Uterus (tissue), 4 donors: Measurements from ENCODE around the gene ATP9B. TPM values are rescaled to one million over a fixed set of nuclear protein-coding genes. Genes with fewer than 3 reads are reported as not detected.
A peak's percentile ranks its signal among the peaks of the same experiment; 100 is the strongest.

ENCODE experiments used
- DNase-seq, 2 donors: peaks; one replicate each; pipeline ENCODE4 v3.0.0-alpha.2; 2019 to 2020
- H3K27ac ChIP-seq, 2 donors: fragments of 200-600 bp; sonication (generic); 1 replicate in 1 of 2; 2 replicates in 1 of 2; pipeline ENCODE4 v1.5.1; 2016 to 2018
- H3K27me3 ChIP-seq, 2 donors: fragments of 200-600 bp; sonication (generic); one replicate each; pipeline ENCODE4 v1.5.1; 2018 to 2019; ENCODE audit warnings: control low read depth in 1 of 2
- H3K36me3 ChIP-seq, 2 donors: fragments of 200-600 bp; sonication (generic); one replicate each; pipeline ENCODE4 v1.5.1; 2019; ENCODE audit warnings: control low read depth in 1 of 2
- H3K4me1 ChIP-seq, 2 donors: fragments of 200-600 bp; sonication (generic); one replicate each; pipeline ENCODE4 v1.5.1; 2018 to 2019; ENCODE audit warnings: control low read depth in 1 of 2
- H3K4me3 ChIP-seq, 2 donors: fragments of 200-600 bp; sonication (generic); 1 replicate in 1 of 2; 2 replicates in 1 of 2; pipeline ENCODE4 v1.5.1; 2018 to 2019; ENCODE audit warnings: mild to moderate bottlenecking in 1 of 2
- H3K9me3 ChIP-seq, 2 donors: fragments of 200-600 bp; sonication (generic); one replicate each; pipeline ENCODE4 v1.5.1; 2019; ENCODE audit warnings: control low read depth in 1 of 2
- POLR2A ChIP-seq, 2 donors: fragments of 450-650 bp; IDR thresholded peaks; one replicate each; pipeline ENCODE4 v1.6.1; 2016; ENCODE audit warnings: antibody characterized with exemption in 2 of 2, mild to moderate bottlenecking in 1 of 2, moderate library complexity in 1 of 2
- intact Hi-C: fragments of 100-400 bp; cut with DNase I; formaldehyde crosslinking; loops from one replicate; pipeline ENCODE4 v1.15.1; 2023; ENCODE audit warnings: low total_unique reads
- total RNA-seq, 4 donors: library from RNA; depleted of rRNA in 3 of 4; stranded (reverse); fragments of >200 nt in 3 of 4; gene quantifications; one replicate each; pipeline versions ENCODE4 v1.1.0 to v1.2.4, GENCODE V29; 2014 to 2023
- TF ChIP-seq, protein P1 (sequence below), 4 experiments: fragments of 200-600 bp in 2 of 4; fragments of 450-650 bp in 2 of 4; sonication (generic) in 2 of 4; IDR thresholded peaks; one replicate each; pipeline ENCODE4 v1.5.1; 2016 to 2019; ENCODE audit warnings: antibody characterized with exemption in 4 of 4, mild to moderate bottlenecking in 2 of 4, moderate library complexity in 1 of 4
- donor health status: DM: yes; HTN: yes; CAD: no.

ATP9B gene
- total RNA-seq, 4 donors from 2014 or later = 18.2 to 111 (median 70.3) TPM

DNA sequence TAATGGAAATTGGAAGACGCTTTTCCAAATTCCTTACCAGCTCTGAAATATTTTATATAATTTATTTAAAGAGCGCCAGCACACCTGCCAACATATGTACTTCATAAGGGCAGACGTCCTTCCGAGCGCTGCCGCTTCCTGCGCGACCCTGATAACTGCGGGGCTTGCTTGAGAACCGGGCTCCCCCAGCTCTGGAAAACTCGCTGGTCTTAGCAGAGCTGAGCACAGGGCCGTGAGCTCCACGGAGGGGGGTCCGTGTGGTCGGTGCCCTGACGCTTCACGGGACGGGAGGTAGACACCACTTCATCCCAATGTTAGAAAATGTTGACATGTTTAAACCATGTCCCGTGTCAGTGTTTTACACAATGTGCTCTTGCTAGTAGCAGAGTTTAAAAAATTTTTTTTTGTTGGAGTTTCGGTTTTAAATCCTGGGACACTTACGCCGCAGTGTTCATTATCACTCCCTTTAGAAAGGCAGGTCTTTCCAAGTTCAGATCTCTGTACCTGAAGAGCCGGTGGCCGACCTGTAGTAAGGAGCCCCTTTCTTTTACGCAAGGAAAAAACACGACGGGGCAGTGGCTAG is 328.1 kb downstream of the ATP9B start:
- Histone ChIP-seq H3K9me3 (no peaks in the 10 kb centered on the region), H3K4me3 (no peak overlapping the region), H3K27ac (no peak overlapping the region), H3K27me3 (no peaks in the 10 kb centered on the region), H3K36me3 (no peaks in the 10 kb centered on the region), H3K4me1 (peaks cover 5 to 17% of the 10 kb centered on the region in 2 donors)
- intact Hi-C loops = loop anchor here (5.0 kb wide), 1 partner anchor 60 kb away; no protein-coding TSS in a partner anchor
- TF ChIP-seq POLR2A (IDR thresholded peaks at IDR 0.05) = no peak
- TF ChIP-seq, protein P1, sequence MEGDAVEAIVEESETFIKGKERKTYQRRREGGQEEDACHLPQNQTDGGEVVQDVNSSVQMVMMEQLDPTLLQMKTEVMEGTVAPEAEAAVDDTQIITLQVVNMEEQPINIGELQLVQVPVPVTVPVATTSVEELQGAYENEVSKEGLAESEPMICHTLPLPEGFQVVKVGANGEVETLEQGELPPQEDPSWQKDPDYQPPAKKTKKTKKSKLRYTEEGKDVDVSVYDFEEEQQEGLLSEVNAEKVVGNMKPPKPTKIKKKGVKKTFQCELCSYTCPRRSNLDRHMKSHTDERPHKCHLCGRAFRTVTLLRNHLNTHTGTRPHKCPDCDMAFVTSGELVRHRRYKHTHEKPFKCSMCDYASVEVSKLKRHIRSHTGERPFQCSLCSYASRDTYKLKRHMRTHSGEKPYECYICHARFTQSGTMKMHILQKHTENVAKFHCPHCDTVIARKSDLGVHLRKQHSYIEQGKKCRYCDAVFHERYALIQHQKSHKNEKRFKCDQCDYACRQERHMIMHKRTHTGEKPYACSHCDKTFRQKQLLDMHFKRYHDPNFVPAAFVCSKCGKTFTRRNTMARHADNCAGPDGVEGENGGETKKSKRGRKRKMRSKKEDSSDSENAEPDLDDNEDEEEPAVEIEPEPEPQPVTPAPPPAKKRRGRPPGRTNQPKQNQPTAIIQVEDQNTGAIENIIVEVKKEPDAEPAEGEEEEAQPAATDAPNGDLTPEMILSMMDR (IDR thresholded peaks at IDR 0.05) = no peak
- no peak for DNase-seq

DNA sequence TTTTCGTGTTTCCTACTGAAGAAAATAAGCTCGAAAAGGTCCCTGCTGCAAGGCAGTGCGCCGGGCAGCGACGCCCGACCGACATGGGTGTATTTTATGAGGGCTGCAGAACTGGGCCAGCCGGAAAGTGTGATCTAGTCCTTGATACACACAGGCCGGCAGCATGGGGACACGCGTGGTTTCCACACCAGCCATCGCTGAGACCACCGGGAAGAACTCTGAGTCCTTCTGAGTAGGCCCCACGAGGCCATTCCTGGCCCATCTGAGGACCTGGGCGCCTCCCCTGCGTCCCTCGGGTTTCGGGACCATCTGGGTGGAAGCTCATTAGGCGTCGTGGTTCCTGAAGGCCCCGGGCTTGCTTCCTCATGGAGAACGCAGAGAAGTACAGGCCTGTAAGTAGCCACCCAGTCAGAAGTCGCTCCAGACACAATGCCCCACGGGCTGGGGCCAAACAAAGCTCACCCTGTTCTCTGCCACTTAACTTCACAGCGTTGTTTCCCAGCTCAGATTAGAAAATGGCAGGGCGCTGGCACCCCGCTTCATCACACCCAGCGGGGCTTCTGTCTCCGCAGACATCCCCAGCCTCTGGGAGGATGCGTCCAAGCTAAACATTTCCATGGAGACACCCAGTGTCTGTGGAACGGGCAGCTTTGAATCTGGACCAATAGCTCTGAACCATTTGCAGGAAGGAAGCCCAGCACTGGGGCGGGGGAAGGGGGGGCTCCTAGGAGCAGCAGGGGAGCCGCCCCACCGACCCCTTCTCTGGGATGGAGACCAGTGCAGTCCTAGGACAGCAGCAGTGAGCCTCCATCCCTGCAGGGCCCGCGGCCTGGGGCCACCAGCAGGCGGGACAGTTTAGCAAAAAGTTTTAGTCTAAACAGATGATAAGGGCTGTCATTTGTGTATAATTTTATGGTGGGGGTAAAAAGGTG is 328.9 kb downstream of the ATP9B start:
- Histone ChIP-seq H3K4me3 (no peak overlapping the region), H3K27ac (no peak overlapping the region), H3K27me3 (no peaks in the 10 kb centered on the region), H3K36me3 (no peaks in the 10 kb centered on the region), H3K4me1 (peaks cover 4 to 13% of the 10 kb centered on the region in 2 donors), H3K9me3 (no peaks in the 10 kb centered on the region)
- no peak for TF ChIP-seq POLR2A (IDR thresholded peaks at IDR 0.05)
- TF ChIP-seq, protein P1 (IDR thresholded peaks at IDR 0.05) = no peak
- intact Hi-C loops = loop anchor here (5.0 kb wide), 1 partner anchor 59 kb away; no protein-coding TSS in a partner anchor
- DNase-seq = no peak

GRCh38 chr18:79399275-79400081 is 330.3 kb downstream of the ATP9B start:
- H3K4me1 ChIP-seq = peaks cover 0 to 8% of the 10 kb centered on the region in 2 donors
- DNase-seq = no peak
- no peak for TF ChIP-seq POLR2A (IDR thresholded peaks at IDR 0.05)
- TF ChIP-seq, protein P1 (IDR thresholded peaks at IDR 0.05) = no peak
- peak overlapping the region; percentile 26 to 59 for H3K4me3 ChIP-seq
- H3K27me3 ChIP-seq = no peaks in the 10 kb centered on the region
- peak overlapping the region; percentile 87 to 88 for H3K27ac ChIP-seq
- no peaks in the 10 kb centered on the region for H3K9me3 ChIP-seq
- no peaks in the 10 kb centered on the region for H3K36me3 ChIP-seq
- intact Hi-C loops = loop anchor here (5.0 kb wide), 1 partner anchor 58 kb away; no protein-coding TSS in a partner anchor

GRCh38 chr18:79400091-79400590 is 330.9 kb downstream of the ATP9B start:
- H3K4me3 ChIP-seq = peak overlapping the region; percentile 26 to 59
- peak; percentile 67 to 75 for DNase-seq
- no peaks in the 10 kb centered on the region for H3K9me3 ChIP-seq
- TF ChIP-seq, protein P1 (IDR thresholded peaks at IDR 0.05) = no peak
- no peak for TF ChIP-seq POLR2A (IDR thresholded peaks at IDR 0.05)
- H3K4me1 ChIP-seq = peaks cover 0 to 1% of the 10 kb centered on the region in 2 donors
- intact Hi-C loops = no loop called here
- H3K27ac ChIP-seq = peak overlapping the region; percentile 87 to 88
- H3K36me3 ChIP-seq = no peaks in the 10 kb centered on the region
- H3K27me3 ChIP-seq = no peaks in the 10 kb centered on the region
